ENCODE measurements around the gene SS18L1.

SS18L1 gene

DNA sequence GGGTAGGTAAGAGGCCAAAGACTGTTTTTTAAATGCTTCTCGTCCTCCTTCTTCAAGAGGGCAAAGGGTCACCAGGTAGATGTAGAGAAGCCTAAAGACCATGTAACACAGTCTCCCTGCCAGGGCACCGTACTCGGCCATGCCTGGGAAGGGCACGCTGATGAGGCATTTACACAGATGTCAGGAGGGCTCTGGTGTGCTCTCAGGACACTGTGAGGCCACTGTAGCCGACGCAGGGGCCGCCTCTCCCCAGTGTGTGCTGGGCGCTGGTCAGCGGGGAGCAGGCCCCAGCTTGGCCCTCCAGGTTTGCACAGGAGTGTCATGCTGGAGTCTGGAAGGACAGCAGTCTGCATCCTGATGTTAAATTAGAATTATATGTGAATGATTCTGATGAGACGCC lies 32.1 kb downstream of the SS18L1 start:
- no peak for DNase-seq

- no peak for DNase-seq
Observed at GRCh38 chr20:62176866-62177265, 33.3 kb downstream of the SS18L1 start.

GRCh38 chr20:62177307-62177706 lies 33.7 kb downstream of the SS18L1 start:
- no peak for DNase-seq

GRCh38 chr20:62178316-62179161 lies 35.0 kb downstream of the SS18L1 start:
- no peak for DNase-seq

GRCh38 chr20:62179162-62179504 lies 35.6 kb downstream of the SS18L1 start:
- DNase-seq: no peak

GRCh38 chr20:62181808-62182207 lies 38.2 kb downstream of the SS18L1 start:
- DNase-seq: no peak

DNA sequence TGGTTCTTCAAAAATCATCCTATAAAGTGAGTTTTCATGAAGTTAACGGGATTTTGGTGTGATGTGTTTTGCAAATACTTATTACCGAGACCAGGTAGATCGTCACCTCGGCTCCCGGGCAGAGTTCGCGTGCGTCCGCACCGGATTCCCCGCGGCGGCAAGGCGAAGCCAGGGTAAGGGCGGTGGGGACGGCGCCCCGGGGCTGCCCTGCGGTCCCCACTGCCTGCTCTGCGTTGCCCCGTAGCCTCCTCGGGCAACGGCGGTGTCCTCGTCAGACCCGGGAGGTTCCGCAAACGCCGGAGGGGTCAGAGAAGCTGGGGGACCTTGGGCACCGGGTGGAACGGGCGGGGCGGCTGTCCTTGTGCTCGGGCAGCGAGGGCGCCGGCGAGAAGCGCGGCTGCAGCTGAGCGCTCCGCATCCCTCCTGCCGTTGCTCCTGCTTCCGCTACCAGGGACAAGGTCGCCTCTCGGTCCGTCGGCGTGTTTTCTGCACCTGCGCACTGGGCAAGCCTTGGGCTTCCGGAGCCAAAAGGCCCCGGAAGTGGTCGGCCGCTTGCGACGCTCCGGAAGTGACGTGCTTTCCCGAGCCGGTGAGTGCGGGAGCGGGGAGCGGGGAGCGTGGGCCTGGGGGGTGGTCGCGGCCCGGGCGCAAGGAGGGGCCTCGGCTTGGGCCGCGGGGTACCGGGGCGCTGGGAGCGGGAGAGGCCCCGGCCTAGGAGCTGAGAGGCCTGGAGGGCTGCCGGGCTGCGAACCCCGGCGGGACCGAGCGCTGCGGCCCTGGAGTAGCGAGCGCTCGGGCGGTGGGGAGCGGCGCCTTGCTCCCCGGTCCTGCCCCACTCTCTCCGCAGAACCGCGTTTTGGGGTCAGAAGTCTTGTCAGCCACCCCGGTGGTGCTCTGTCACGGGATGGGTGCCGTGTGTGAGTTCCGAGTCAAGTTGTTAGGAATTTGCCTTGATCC lies 39.2 kb downstream of the SS18L1 start, which contains the start of gene MTG2:
TSS of gene MTG2 (plus strand) at position 560 of the 957 bp plus-strand sequence. CDS start 10,393 bp downstream, outside the sequence.
- DNase-seq: peak; percentile 94

DNA sequence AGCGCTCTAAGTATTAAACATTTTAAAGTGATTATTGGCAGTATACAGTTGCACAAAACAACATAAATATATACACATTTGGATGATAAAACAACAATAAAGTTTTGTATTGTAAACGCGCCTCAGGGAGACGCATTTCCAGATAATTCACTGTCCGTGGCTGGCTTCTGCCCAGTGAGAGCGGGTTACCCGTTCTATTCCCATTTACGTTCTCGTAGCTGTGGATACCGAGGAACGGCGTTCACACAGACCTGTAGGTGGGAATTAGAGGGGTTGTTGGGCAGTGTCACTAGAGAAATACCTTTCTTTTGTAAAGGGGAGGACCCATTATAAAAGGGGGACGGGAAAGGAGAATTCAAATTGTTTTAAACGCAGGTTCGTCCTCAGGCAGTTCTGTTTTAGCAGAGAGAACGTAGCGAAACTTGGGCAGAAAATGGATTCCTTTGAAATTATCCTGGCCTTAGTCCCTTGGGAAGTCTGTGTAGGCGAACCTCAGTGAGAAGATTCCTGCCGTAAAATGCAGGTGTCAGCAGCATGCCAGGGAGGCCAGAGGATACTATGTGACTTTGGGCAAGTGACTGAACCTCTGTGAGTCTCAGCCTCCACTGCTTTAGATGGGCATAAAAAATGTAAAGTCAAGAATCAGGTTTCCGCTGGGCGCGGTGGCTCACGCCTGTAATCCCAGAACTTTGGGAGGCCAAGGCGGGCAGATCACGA lies 40.0 kb downstream of the SS18L1 start:
- no peak for DNase-seq

DNA sequence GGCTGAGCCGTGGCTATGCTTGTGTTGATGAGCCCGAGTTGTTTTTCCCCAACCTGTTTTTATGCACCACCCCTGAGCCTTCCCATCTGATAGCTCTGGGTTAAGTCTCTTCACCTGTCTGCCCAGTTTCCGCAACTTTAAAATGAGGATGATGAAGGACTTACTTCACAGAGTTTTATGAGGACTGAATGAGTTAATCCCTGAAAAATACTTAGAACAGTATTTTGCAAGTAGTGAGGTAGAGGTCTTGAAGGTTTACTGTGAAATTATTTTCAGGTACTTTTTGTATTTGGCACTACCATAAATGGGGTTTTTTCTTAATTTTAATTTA lies 42.5 kb downstream of the SS18L1 start:
- DNase-seq: no peak

GRCh38 chr20:62186887-62187866 lies 43.6 kb downstream of the SS18L1 start:
- no peak for DNase-seq

- no peak for DNase-seq
Observed at GRCh38 chr20:62190639-62191411, 47.3 kb downstream of the SS18L1 start.

- DNase-seq: no peak
Observed at GRCh38 chr20:62191781-62192559, 48.4 kb downstream of the SS18L1 start.

- no peak for DNase-seq
Observed at GRCh38 chr20:62192635-62193034, 49.1 kb downstream of the SS18L1 start.

DNA sequence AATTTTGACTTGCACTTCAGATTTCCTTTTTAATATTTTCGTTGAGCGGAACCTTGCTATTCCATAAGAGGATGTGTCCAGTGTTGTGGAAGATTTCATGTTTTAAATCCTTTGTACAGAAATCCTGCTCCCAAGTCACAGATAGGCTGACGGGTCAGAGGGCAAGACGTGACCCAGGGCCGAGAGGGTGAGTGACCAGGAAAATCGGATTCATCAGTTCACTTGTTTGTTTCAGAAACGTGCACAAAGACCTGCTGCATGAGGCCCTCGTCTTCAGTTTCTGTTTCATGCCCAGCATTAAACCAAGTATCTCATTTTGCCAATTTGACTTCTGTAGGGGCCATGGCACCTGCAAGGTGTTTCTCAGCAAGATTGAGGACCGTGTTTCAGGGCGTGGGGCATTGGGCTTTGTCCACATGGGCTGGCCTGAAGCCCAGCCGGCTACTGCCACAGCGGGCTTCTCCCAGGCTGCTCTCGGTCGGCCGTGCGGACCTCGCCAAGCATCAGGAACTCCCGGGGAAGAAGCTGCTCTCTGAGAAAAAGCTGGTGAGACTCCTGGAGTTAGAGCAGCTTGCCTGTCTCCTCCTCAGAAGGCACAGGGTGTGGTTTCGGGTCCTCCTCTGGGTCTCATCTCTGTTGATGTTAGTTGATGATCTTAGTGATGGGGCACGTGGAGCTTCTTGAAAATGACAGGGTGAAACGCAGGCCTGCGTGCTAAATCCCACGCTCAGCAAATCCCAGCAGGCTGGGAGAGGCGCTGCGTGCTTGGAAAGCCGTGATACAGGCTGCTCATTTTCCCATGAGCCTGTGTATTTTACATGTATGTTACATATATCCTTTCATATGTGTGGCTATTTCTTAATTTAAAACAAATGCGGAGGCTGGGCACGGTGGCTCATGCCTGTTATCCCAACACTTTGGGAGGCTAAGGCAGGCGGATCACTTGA lies 49.8 kb downstream of the SS18L1 start:
- no peak for DNase-seq

DNA sequence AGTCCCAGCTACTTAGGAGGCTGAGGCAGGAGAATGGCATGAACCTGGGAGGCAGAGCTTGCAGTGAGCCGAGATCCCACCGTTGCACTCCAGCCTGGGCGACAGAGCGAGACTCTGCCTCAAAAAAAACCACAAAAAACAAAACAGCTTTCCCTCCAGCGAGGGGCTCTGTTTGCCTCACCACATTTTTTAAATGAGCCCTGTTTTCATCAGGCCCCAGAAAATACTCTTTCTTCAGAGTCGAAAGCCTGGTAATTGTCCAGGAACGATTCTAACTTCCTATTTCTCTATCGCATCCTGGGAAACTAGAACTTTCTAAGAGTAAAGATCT lies 51.5 kb downstream of the SS18L1 start:
- DNase-seq: no peak

GRCh38 chr20:62195736-62196135 lies 52.2 kb downstream of the SS18L1 start:
- DNase-seq: no peak

GRCh38 chr20:62196286-62196685 lies 52.7 kb downstream of the SS18L1 start:
- DNase-seq: no peak

GRCh38 chr20:62197311-62197710 lies 53.7 kb downstream of the SS18L1 start:
- DNase-seq: no peak

DNA sequence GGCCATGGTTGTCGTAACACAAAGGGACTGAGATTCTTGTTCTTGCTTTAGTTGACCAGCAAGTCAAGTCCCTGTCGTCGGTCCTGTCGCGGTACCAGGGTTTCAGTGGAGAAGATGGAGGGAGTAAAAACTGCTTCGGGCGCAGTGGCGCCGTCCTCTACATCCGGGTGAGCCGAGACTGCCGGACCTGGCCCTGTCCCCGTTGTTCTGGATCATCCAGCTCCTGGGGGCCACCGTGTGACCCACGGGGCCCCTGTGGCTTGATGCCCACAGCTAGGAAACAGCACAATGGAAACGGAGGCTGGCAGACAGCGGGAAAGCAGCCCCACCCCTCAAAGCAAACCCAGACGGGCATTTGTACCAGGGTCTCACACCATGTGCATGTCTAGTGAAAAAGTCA lies 54.2 kb downstream of the SS18L1 start:
- DNase-seq: no peak
